Thyroid gland (tissue), 4 donors: ENCODE data around the gene KIF13A. TPM values are rescaled to one million over a fixed set of nuclear protein-coding genes. Genes with fewer than 3 reads are reported as not detected.
"Not testable (repeated sequence)": the region's sequence is repeated elsewhere in the genome, so short reads cannot be mapped to it uniquely, and the experiment has no call there.

Source experiments
- DNase-seq, 2 donors: peaks; one replicate each; pipeline ENCODE4 v3.0.0-alpha.2; 2019
- H3K27ac ChIP-seq, 3 donors: fragments of 200-600 bp; sonication (generic); 1 replicate in 2 of 3; 2 replicates in 1 of 3; pipeline ENCODE4 v1.5.1; 2016 to 2019; ENCODE audit warnings: mild to moderate bottlenecking in 1 of 3, moderate library complexity in 1 of 3
- H3K27me3 ChIP-seq: fragments of 200-600 bp; sonication (generic); one replicate; pipeline ENCODE4 v1.5.1; 2019
- H3K36me3 ChIP-seq, 2 donors: fragments of 200-600 bp; sonication (generic); one replicate each; pipeline ENCODE4 v1.5.1; 2016 to 2019
- H3K4me1 ChIP-seq, 2 donors: fragments of 200-600 bp; sonication (generic); one replicate each; pipeline ENCODE4 v1.5.1; 2017 to 2019
- H3K4me3 ChIP-seq, 3 donors: fragments of 200-600 bp; sonication (generic); replicated peaks in 1 of 3; 1 replicate in 2 of 3; 2 replicates in 1 of 3; pipeline ENCODE4 v1.5.1; 2016; ENCODE audit warnings: mild to moderate bottlenecking in 1 of 3
- H3K9me3 ChIP-seq: fragments of 200-600 bp; sonication (generic); one replicate; pipeline ENCODE4 v1.5.1; 2017
- POLR2A ChIP-seq, 2 donors: fragments of 450-650 bp; IDR thresholded peaks; one replicate each; pipeline ENCODE4 v1.6.1; 2017; ENCODE audit warnings: antibody characterized with exemption in 2 of 2, mild to moderate bottlenecking in 2 of 2, moderate library complexity in 1 of 2
- WGBS, 2 donors: methylation state at CpG; one replicate each; pipeline ENCODE4 v1.1.5; 2017; 5-methylcytosine and 5-hydroxymethylcytosine counted together
- intact Hi-C: fragments of 100-400 bp; cut with DNase I; formaldehyde crosslinking; loops from one replicate; pipeline ENCODE4 v1.15.1; 2023
- total RNA-seq, 4 donors: library from RNA; depleted of rRNA; stranded (reverse); fragments of >200 nt; gene quantifications; one replicate each; pipeline ENCODE4 v1.2.3, GENCODE V29; 2016
- TF ChIP-seq, protein P1 (sequence below), 6 experiments: fragments of 200-600 bp in 3 of 6; fragments of 450-650 bp in 3 of 6; sonication (generic) in 3 of 6; IDR thresholded peaks; one replicate each; pipeline ENCODE4 v1.5.1; 2016 to 2019; ENCODE audit warnings: antibody characterized with exemption in 6 of 6, mild to moderate bottlenecking in 2 of 6, inconsistent platforms in 1 of 6, moderate library complexity in 1 of 6

Gene KIF13A
- total RNA-seq, 4 donors from 2014 or later = 40.7 to 79.8 (median 66.4) TPM

DNA sequence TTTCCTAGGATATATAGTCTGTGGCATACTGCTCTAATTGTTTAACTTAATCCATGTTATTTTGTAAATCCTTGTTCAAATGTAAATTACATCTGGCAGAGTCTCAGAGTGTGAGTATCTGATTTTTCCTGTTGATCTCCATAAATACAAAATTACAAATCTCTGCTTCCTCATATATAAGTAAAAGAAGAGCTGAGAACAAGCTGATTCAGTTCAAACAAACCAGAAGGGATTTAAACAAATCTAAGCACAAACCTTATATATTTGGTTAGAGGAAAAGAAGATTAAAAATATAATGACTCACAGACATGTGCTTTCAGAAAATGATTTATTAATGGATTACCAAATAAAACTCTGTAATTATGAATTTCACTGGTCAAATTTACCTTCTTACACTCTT is 37.3 kb downstream of the KIF13A start:
- no peak overlapping the region for H3K4me3 ChIP-seq
- peaks cover 0 to 15% of the 10 kb centered on the region in 2 donors for H3K4me1 ChIP-seq
- H3K36me3 ChIP-seq = no peaks in the 10 kb centered on the region
- DNase-seq = no peak
- H3K27ac ChIP-seq = no peak overlapping the region
- TF ChIP-seq POLR2A (IDR thresholded peaks at IDR 0.05) = no peak
- TF ChIP-seq, protein P1, sequence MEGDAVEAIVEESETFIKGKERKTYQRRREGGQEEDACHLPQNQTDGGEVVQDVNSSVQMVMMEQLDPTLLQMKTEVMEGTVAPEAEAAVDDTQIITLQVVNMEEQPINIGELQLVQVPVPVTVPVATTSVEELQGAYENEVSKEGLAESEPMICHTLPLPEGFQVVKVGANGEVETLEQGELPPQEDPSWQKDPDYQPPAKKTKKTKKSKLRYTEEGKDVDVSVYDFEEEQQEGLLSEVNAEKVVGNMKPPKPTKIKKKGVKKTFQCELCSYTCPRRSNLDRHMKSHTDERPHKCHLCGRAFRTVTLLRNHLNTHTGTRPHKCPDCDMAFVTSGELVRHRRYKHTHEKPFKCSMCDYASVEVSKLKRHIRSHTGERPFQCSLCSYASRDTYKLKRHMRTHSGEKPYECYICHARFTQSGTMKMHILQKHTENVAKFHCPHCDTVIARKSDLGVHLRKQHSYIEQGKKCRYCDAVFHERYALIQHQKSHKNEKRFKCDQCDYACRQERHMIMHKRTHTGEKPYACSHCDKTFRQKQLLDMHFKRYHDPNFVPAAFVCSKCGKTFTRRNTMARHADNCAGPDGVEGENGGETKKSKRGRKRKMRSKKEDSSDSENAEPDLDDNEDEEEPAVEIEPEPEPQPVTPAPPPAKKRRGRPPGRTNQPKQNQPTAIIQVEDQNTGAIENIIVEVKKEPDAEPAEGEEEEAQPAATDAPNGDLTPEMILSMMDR (IDR thresholded peaks at IDR 0.05) = no peak
- H3K27me3 ChIP-seq = no peaks in the 10 kb centered on the region
- intact Hi-C loops = no loop called here
- no peaks in the 10 kb centered on the region for H3K9me3 ChIP-seq

DNA sequence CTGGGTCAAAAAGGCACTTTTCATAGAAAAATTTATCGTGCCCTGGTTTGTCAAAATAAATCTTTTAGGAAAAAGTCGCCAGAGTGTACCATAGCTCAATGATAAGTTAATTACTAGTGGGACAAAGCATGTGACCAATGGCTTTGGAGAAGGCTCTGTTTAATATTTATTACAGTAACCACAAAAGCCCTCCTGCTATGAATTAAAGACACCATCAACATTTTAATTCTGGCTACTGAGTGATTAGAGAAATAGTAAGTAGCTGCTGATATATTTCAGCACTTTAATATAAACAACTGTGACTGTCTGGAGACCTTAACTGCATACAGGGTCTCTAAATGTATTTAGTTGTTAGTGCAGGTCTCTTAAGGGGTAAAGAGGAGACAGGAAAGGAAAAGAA is 38.3 kb downstream of the KIF13A start:
- TF ChIP-seq POLR2A (IDR thresholded peaks at IDR 0.05) = no peak
- TF ChIP-seq, protein P1 (IDR thresholded peaks at IDR 0.05) = no peak
- no peak overlapping the region for H3K27ac ChIP-seq
- intact Hi-C loops = no loop called here
- H3K4me1 ChIP-seq = peaks cover 0 to 22% of the 10 kb centered on the region in 2 donors
- no peak overlapping the region for H3K4me3 ChIP-seq
- no peaks in the 10 kb centered on the region for H3K9me3 ChIP-seq
- WGBS, 2 donors = 89 to 93% methylated on average over 2 of the region's 2 CpGs
- H3K27me3 ChIP-seq = no peaks in the 10 kb centered on the region
- H3K36me3 ChIP-seq = no peaks in the 10 kb centered on the region
- no peak for DNase-seq

DNA sequence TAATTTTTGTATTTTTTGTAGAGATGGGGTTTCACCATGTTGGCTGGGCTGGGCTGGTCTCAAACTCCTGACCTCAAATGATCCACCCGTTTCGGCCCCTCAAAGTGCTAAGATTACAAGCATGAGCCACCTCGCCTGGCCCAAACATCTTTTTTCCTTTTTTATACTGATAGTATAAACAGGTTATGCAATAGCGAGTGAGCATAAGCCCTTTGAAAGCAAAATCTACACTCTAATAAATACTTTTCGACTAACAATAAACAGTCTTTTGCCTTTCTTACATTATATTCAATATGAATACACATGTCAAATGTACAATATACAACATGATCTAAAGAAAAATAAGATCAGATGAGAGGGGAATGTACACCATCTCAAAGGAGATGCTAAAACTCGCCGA is 38.7 kb downstream of the KIF13A start:
- intact Hi-C loops = no loop called here
- Histone ChIP-seq H3K36me3 (no peaks in the 10 kb centered on the region), H3K4me1 (peaks cover 0 to 24% of the 10 kb centered on the region in 2 donors), H3K27me3 (no peaks in the 10 kb centered on the region), H3K4me3 (no peak overlapping the region), H3K9me3 (no peaks in the 10 kb centered on the region), H3K27ac (no peak overlapping the region)
- WGBS, 2 donors = 90 to 97% methylated on average over 7 of the region's 7 CpGs
- no peak for DNase-seq
- no peak for TF ChIP-seq POLR2A (IDR thresholded peaks at IDR 0.05)
- TF ChIP-seq, protein P1 (IDR thresholded peaks at IDR 0.05) = no peak

- WGBS, 2 donors = 89 to 91% methylated on average over 7 of the region's 7 CpGs
- H3K4me3 ChIP-seq, intact Hi-C loops, H3K27me3 ChIP-seq, H3K36me3 ChIP-seq, H3K9me3 ChIP-seq, DNase-seq, H3K27ac ChIP-seq: not testable (repeated sequence)
- H3K4me1 ChIP-seq = peaks cover 0 to 24% of the 10 kb centered on the region in 2 donors
Measured at GRCh38 chr6:17947574-17947973, 39.9 kb downstream of the KIF13A start.

DNA sequence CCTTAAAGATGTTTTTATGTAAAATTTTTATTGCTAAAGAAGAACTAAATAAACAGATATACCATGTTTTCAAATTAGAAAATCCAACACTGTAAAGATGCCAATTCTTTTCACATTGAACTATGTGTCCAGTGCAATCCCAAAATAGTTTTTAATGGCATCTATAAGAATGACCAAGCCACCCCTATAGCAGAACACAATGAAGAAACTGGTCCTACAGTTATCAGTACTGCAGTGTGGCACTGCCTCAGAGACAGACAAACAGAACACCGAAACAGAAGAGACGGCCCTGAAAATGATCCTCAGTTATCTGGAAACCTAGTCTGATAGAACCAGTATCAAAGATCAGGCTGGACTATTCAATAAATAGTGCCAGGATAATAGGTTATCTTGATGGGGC is 41.9 kb downstream of the KIF13A start:
- Histone ChIP-seq H3K27ac (no peak overlapping the region), H3K4me3 (no peak overlapping the region), H3K4me1 (peaks cover 0 to 24% of the 10 kb centered on the region in 2 donors), H3K9me3 (no peaks in the 10 kb centered on the region), H3K36me3 (no peaks in the 10 kb centered on the region), H3K27me3 (no peaks in the 10 kb centered on the region)
- intact Hi-C loops = no loop called here
- WGBS, 2 donors = 91 to 96% methylated on average over 2 of the region's 2 CpGs
- TF ChIP-seq POLR2A (IDR thresholded peaks at IDR 0.05) = no peak
- TF ChIP-seq, protein P1 (IDR thresholded peaks at IDR 0.05) = no peak
- no peak for DNase-seq

DNA sequence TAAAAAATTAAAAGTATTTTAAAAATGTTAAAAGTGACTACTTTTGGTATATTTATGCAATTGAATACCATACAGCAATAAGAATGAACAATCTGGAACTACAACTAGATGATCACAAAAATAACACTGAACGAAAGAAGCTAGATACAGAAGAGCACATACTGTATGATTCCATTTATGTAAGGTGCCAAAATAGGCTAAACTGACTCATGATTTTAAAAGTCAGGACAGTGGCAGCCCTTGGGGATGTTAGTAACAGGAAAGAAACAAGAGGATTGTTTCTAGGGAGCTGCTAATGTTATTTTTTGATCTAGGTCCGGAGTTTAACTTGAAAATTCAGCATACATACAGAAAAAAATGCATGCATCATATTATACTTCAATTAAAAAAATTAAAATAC is 42.3 kb downstream of the KIF13A start:
- H3K4me3 ChIP-seq = no peak overlapping the region
- 59 to 68% methylated on average over 2 of the region's 2 CpGs for WGBS, 2 donors
- DNase-seq = no peak
- TF ChIP-seq, protein P1 (IDR thresholded peaks at IDR 0.05) = no peak
- TF ChIP-seq POLR2A (IDR thresholded peaks at IDR 0.05) = no peak
- intact Hi-C loops = no loop called here
- no peaks in the 10 kb centered on the region for H3K27me3 ChIP-seq
- no peaks in the 10 kb centered on the region for H3K9me3 ChIP-seq
- H3K4me1 ChIP-seq = peaks cover 0 to 20% of the 10 kb centered on the region in 2 donors
- H3K36me3 ChIP-seq = no peaks in the 10 kb centered on the region
- H3K27ac ChIP-seq = no peak overlapping the region
